AG10803 (cell line): ENCODE results near the gene GPR17.

ENCODE experiments used
- DNase-seq: peaks from one replicate; pipeline ENCODE4 v3.0.0; 2010; ENCODE audit warnings: low read depth
- H3K4me3 ChIP-seq: 2 replicates; pipeline ENCODE4 v1.5.1; 2011; ENCODE audit warnings: mild to moderate bottlenecking, low read length, control low read depth
- TF ChIP-seq, protein P1 (sequence below): conservative IDR thresholded peaks from 2 replicates; pipeline ENCODE4 v1.5.1; 2011; ENCODE audit warnings: mild to moderate bottlenecking, low read length, control low read depth, inconsistent platforms

The GPR17 gene

DNA sequence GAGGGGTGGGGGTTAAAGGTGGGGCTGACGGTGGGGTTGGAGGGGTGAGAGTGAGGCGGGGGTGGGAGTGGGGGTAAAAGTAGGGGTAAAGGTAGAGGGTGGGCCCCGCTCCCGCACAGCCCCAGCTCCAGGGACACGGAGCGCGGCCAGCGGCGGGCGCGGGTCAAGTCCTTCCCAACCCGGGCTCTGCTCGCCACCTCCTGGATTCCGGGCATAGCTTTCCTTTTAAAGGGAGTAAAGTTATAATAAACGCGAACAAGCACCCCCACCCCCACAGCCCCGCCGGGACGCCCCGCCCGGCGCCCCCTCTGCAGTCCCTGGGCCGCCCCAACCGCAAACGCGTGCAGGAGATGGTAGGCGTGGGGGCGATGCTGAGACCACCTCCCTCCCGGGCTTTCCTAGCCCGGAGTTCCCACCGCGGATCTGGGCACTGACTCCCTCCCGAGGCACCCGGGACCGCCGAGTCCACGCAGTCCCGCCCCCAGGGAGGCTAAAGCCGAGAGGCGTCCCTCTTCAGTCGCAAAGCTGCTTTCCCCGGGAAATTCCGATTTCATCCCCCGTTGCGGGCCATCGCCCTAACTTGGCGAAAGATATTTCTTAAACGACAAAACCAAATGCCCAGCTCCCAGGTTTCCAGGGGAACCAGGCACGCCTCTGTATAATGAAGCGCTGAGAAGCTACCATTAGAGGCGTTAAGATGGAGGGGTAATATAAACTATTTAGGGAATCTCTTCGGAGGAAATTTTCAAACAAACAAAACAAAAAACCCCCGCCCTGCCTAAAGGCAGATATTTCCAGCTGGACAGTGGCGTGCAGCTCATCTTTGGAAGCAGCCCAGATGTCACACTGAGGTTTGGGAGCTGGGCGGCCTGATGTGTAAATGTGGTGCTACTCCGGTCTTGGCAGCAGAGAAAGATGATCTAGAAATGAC lies 29.6 kb downstream of the GPR17 start, which contains the start of gene LIMS2:
Gene LIMS2 (minus strand): TSS at position 200 of the 931 bp plus-strand sequence. CDS start 506 bp downstream, outside the sequence.
- peak within 1 kb of the TSS; percentile 70 for H3K4me3 ChIP-seq
- peak; percentile 62 for DNase-seq
- TF ChIP-seq, protein P1, sequence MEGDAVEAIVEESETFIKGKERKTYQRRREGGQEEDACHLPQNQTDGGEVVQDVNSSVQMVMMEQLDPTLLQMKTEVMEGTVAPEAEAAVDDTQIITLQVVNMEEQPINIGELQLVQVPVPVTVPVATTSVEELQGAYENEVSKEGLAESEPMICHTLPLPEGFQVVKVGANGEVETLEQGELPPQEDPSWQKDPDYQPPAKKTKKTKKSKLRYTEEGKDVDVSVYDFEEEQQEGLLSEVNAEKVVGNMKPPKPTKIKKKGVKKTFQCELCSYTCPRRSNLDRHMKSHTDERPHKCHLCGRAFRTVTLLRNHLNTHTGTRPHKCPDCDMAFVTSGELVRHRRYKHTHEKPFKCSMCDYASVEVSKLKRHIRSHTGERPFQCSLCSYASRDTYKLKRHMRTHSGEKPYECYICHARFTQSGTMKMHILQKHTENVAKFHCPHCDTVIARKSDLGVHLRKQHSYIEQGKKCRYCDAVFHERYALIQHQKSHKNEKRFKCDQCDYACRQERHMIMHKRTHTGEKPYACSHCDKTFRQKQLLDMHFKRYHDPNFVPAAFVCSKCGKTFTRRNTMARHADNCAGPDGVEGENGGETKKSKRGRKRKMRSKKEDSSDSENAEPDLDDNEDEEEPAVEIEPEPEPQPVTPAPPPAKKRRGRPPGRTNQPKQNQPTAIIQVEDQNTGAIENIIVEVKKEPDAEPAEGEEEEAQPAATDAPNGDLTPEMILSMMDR = 0 out of 2 replicates have a peak, but pooled peaks have one; percentile 17

DNA sequence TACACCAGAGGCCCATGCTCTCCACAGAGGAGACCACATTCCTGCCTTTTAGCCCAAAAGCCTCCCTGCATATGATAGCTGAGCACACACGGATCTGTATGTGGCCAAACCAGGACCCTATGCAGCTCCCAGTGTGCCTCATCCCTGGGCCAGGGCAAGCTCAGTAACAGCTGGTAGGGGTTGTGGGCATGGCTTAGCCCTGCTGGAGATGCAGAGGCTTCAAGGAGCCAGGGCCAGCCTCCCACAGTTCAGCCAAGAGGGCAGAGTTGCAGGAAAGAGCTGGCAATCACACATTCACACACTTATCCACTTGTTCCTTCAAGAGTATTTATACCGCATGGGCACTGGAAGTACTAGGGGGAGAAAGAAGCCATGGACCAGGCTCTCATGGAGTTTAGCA lies 31.0 kb downstream of the GPR17 start:
- H3K4me3 ChIP-seq = no peak overlapping the region
- TF ChIP-seq, protein P1 = no peak
- DNase-seq = no peak

DNA sequence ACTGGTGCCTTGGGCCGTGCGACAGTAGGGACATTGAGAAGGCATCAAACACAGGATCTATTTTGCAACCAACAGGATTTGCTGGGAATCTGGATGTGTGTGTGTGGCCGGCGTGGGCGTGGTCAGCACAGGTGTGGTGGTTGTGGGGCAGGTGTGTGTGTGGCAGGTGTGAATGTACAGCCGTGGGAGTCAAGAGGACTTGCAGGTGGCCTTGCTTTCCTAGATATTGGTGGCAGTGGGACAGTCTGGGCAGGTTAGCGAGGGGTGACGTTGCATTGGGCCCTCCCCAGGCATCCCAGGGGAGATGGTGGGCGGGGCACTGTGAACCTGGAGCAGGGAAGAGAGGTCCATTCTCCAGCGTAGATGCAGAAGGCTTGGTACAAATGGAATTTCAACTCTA lies 32.6 kb downstream of the GPR17 start:
- TF ChIP-seq, protein P1 = no peak
- H3K4me3 ChIP-seq = no peak overlapping the region
- DNase-seq = no peak

DNA sequence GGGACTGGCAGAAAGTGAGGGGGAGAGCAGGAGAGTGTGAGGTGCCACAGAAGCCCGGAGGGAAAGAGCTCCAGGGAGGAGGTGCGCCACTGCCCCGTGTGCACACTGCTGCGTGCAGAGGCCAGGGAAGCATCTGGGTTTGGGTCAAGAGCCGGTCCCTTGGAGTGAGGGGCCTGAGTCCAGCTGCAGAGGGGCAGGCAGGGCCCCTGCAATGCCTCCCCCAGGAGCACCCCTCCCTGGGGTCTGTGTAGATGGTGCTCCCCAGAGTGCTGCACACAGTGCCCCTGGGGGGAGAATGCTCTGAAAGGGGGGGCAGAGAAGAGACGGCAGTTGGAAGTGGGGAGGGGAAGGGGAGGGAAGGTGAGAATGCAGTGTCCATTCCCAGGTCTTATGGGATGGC lies 33.0 kb downstream of the GPR17 start:
- no peak for DNase-seq
- no peak overlapping the region for H3K4me3 ChIP-seq
- TF ChIP-seq, protein P1 = no peak

DNA sequence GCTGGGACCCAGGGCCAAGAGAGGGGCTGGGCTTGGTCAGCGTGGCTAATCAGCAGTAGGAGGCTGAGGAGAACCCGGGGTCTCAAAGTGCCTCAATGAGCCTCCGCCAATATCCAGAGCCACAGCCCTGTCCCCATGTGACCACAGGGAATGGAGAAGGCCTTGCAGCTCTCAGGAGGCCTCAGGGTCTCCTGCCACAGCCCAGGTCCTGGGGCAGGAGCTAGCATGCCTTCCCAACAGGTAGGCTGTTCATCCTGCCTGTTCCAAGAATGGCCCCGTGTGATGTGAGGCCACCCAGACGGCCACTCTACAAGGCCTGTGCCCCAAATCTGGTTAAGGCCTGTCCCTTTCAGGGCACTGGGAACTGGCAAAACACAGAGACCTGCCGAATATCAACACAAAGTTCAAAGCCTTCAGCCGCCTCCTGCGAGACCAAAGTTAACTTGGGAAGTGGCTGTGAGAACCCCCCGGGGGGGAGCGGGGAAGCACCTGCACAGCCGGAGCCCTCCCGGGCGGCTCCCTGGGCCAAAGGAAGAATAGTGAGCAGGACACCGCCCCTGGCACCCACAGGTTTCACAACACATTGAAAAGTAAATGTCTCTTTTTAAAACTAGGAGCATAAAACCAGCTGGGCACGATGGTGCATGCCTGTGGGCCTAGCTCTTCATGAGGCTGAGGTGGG lies 33.9 kb downstream of the GPR17 start:
- no peak for DNase-seq
- no peak overlapping the region for H3K4me3 ChIP-seq
- TF ChIP-seq, protein P1 = no peak

DNA sequence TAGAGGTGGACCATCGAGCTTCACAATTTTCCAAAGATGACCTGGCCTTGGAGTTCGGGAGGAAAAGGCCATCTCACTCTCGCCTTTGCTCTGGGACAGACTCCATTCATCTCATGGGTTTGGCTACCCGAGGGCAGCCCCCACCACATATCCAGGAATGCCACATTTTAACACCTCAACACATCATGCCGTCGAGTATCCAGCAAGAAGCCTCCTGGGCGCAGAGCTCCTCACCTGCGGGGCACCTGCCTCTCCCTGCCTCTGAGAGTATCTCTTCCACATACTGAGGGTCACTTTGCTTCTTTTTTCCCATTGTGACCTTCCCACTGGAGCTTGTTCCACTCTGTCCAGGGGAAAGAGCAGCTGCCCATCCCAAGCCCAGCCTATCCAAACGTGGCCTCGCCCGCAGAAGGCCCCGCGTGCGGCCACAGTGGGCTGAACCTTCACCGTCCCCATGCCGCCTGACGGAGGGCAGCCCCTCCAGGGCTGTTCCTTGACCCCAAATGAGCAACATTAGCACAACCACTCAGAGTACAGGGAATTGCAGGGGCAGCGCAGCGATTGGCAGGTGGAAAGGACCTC lies 34.8 kb downstream of the GPR17 start:
- no peak for DNase-seq
- TF ChIP-seq, protein P1 = no peak
- H3K4me3 ChIP-seq = no peak overlapping the region
